GM12872 (cell line): ENCODE data around the gene SCFD2.

Experiments used
- TF ChIP-seq, protein P1 (sequence below): IDR thresholded peaks from 3 replicates; pipeline ENCODE4 v1.5.1; 2011; ENCODE audit warnings: low read depth, mild to moderate bottlenecking, low read length, moderate library complexity; ENCODE audit not compliant: insufficient read depth

Gene SCFD2

DNA sequence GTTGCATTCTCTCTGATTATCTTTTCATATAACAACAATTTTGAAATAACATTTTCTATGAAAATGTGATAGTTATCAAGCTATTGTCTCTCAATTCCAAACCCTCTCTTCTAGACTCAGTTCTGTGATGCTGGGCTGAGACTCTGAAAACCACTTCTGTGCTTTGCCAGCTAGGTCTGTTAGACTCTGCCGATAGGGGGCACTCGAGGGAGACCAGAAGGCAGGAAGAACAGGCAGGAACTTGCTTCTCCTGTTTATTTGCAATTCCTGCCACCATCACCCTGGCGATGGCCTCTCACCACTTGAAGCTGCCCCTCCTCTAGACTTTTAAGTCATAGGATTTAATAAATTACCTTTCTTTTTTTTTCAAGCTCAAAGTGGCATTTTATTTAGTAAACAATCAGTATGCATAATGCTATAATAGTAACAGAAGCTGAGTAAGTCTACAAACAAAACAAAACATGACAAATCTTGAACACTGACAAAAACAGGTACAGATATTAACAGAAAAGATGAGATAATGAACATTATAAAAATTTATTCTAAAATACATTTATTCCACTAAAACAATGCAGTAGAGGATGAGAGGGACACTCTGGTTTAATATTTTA is 454.1 kb downstream of the SCFD2 start:
- TF ChIP-seq, protein P1, sequence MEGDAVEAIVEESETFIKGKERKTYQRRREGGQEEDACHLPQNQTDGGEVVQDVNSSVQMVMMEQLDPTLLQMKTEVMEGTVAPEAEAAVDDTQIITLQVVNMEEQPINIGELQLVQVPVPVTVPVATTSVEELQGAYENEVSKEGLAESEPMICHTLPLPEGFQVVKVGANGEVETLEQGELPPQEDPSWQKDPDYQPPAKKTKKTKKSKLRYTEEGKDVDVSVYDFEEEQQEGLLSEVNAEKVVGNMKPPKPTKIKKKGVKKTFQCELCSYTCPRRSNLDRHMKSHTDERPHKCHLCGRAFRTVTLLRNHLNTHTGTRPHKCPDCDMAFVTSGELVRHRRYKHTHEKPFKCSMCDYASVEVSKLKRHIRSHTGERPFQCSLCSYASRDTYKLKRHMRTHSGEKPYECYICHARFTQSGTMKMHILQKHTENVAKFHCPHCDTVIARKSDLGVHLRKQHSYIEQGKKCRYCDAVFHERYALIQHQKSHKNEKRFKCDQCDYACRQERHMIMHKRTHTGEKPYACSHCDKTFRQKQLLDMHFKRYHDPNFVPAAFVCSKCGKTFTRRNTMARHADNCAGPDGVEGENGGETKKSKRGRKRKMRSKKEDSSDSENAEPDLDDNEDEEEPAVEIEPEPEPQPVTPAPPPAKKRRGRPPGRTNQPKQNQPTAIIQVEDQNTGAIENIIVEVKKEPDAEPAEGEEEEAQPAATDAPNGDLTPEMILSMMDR: peak; percentile 88

DNA sequence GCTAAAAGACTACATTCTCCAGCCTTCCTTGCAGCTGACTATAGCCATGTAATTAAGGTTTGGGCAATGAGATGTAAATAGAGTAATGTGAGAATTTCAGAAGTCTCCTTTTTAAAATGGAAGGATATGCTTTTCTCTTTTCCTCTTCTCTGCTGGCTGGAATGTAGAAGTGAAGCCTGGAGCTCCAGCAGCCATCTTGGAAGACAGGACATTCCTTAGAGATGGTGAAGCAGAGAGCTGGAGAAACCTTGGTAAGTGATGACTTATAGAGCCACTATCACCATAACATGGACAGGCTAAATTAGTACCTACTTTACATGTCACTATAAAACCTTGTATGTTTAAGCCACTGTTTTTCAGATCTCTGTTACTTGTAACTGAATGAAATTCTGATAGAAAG is 455.7 kb downstream of the SCFD2 start:
- TF ChIP-seq, protein P1: no peak

DNA sequence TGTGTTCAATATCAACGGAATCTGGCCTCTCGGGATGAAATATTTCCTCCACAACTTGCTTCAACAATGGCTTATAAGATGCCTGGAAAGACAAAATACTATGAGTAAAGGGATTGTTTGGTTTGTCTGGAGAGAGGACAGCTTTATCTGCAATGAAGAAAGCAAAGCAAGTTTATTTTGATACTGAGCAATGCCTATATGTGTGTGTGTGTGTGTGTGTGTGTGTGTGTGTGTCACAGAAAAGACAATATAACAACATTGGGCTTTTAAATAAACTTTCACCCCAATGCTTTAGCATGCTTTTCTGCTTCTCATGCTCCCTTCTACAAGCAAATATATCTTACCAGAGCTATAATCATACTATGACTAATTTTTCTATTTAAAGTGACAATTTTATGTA is 458.4 kb downstream of the SCFD2 start:
- TF ChIP-seq, protein P1: no peak

DNA sequence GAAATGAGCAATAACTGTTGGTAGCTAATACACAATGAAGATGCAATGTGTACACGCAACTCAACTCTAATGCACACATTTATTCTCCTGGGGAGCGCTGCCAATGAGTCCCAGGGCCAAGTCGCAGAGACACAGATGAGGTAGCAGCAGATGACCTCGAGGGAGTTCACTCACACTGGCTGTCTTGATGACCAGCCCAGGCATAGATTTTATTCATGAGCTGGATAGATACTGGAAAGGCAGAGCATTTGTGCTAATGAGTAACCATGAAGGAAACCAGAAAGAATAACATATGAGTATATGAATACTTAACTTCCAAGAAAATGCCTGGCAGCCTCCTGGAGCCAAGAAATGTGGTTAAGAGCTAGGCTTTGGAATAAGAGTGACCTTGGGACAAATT is 461.4 kb downstream of the SCFD2 start:
- TF ChIP-seq, protein P1: no peak

DNA sequence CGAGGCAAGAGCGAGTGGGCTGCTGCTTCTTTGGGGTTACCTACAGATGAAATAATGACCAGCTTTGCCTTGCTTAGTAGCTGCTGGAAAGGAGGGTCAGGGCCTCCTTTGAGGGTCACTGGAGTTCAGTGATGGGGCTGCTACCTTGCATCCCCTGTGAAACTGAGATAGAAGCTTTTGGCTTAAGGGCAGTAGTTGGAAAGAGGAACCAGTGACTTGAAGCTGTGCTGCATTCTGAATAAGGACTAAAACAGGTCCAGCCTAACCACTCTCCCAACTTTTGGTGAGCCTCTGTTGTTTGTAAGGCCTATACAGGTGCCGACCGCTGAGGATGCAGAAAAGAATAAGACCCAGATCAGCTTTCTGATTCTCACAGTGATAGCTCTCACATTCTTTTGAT is 462.6 kb downstream of the SCFD2 start:
- TF ChIP-seq, protein P1: no peak

DNA sequence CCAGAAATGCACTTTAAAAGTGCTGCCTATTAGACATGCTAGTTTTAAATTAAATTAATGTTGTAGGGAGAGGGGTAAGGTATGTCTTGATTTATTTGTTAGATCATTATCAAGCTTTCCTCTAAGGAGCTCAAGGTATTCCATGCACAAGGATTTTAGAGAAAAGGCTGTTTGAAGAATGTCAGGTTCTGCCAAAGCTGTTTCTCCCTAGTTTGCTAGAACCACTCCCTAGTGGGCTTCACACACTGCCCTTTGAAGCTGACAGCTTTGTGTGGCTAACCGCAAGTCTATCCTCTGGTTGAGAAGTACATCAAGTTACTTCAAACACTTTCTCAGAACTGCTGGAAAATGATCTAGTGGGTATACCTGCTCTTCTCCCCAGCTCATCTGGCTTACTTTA is 471.4 kb downstream of the SCFD2 start:
- TF ChIP-seq, protein P1: no peak

DNA sequence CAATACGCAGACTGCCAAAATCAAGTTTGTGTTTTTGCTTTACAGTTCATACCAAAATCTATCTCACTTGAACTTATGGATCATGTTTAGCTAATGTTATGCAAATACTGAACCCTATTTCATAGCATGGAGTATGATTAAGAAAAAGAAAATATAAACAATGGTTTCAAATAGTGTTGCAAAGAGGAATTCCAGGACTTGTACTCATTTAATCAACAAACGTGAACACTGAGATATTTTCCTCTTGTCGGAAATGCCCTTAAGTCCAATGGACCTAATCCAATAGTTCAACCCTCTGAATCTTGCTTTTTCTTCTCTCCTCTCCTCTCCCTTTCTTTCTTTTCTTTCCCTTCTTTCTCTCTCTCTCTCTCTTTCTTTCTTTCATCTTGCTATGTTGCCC is 473.0 kb downstream of the SCFD2 start:
- TF ChIP-seq, protein P1: no peak
